Hepatocyte (in vitro differentiated cells): ENCODE results near the gene SLC34A3.

Experiments used
- EZH2 ChIP-seq: fragments of 200-600 bp; sonication (generic); IDR thresholded peaks from 2 replicates; pipeline ENCODE4 v1.6.1; 2016; ENCODE audit warnings: antibody characterized with exemption, mild to moderate bottlenecking, borderline replicate concordance
- EZH2phosphoT487 ChIP-seq: fragments of 200-600 bp; sonication (generic); IDR thresholded peaks from one replicate; pipeline ENCODE4 v1.6.1; 2018; ENCODE audit warnings: antibody characterized with exemption, mild to moderate bottlenecking, low read depth, moderate library complexity; ENCODE audit not compliant: unreplicated experiment, severe bottlenecking
- TF ChIP-seq, protein P1 (sequence below): fragments of 200-600 bp; sonication (generic); IDR thresholded peaks from 2 replicates; pipeline ENCODE4 v1.5.1; 2016; ENCODE audit warnings: antibody characterized with exemption, mild to moderate bottlenecking; ENCODE audit not compliant: poor library complexity

DNA sequence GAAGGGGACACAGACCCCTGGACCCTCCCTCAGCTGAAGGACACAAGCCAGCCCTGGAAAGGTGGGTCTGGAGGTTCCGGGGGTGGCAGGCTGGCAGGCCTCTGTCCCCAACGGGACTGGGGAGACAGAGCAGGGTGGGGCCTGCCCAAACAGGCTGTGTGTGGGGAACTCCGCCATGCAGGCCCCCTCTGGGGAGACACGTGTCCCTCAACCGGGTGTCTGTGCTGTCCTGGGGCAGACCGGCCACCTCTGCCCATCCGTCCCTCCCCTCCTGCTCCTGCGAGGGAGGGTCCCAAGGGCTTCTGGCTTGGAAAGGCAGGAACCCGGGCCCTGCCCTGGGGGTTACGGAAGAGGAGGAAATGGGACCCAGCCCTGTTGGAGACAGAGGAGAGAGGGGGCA, 1.4 kb downstream of the SLC34A3 start:
- TF ChIP-seq, protein P1, sequence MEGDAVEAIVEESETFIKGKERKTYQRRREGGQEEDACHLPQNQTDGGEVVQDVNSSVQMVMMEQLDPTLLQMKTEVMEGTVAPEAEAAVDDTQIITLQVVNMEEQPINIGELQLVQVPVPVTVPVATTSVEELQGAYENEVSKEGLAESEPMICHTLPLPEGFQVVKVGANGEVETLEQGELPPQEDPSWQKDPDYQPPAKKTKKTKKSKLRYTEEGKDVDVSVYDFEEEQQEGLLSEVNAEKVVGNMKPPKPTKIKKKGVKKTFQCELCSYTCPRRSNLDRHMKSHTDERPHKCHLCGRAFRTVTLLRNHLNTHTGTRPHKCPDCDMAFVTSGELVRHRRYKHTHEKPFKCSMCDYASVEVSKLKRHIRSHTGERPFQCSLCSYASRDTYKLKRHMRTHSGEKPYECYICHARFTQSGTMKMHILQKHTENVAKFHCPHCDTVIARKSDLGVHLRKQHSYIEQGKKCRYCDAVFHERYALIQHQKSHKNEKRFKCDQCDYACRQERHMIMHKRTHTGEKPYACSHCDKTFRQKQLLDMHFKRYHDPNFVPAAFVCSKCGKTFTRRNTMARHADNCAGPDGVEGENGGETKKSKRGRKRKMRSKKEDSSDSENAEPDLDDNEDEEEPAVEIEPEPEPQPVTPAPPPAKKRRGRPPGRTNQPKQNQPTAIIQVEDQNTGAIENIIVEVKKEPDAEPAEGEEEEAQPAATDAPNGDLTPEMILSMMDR: no peak
- no peak for TF ChIP-seq EZH2phosphoT487
- no peak for TF ChIP-seq EZH2
